CD4-positive, alpha-beta T cell treated with Interleukin-1 beta for 1 hour (primary cell): Measurements from ENCODE around the gene SRSF8.
"Not testable (repeated sequence)": the region's sequence is repeated elsewhere in the genome, so short reads cannot be mapped to it uniquely, and the experiment has no call there.

Experiments
- DNase-seq, 2 donors: peaks; one replicate each; pipeline ENCODE4 v3.0.0-alpha.2; 2020 to 2022

The SRSF8 gene

GRCh38 chr11:95100191-95100648 lies 33.5 kb downstream of the SRSF8 start:
- DNase-seq: no peak

- no peak for DNase-seq
Measured at GRCh38 chr11:95100856-95101507, 34.3 kb downstream of the SRSF8 start.

- DNase-seq: no peak
Measured at GRCh38 chr11:95101935-95102334, 35.2 kb downstream of the SRSF8 start.

GRCh38 chr11:95102733-95103132 lies 36.0 kb downstream of the SRSF8 start:
- DNase-seq: no peak

- DNase-seq: no peak
Measured at GRCh38 chr11:95103701-95104100, 37.0 kb downstream of the SRSF8 start.

GRCh38 chr11:95104121-95104830 lies 37.6 kb downstream of the SRSF8 start:
- DNase-seq: no peak

- DNase-seq: no peak
Measured at GRCh38 chr11:95104856-95105255, 38.1 kb downstream of the SRSF8 start.

GRCh38 chr11:95108159-95108611 lies 41.5 kb downstream of the SRSF8 start:
- no peak for DNase-seq

GRCh38 chr11:95108671-95109551 lies 42.2 kb downstream of the SRSF8 start:
- DNase-seq: no peak

GRCh38 chr11:95111471-95111870 lies 44.8 kb downstream of the SRSF8 start:
- DNase-seq: not testable (repeated sequence)

GRCh38 chr11:95111923-95112540 lies 45.3 kb downstream of the SRSF8 start:
- DNase-seq: no peak

- no peak for DNase-seq
Measured at GRCh38 chr11:95115597-95115996, 48.9 kb downstream of the SRSF8 start.

GRCh38 chr11:95119361-95120060 lies 52.8 kb downstream of the SRSF8 start:
- no peak for DNase-seq
